ENCODE measurements around the gene ELOVL6. TPM values are rescaled to one million over a fixed set of nuclear protein-coding genes. Genes with fewer than 3 reads are reported as not detected.

The ELOVL6 gene
- total RNA-seq, 8 experiments from 2014 or later: 10.3 to 60.3 (median 28.4) TPM

- 0 to 100% (median 72%) methylated on average over 1 to 10 of the region's 10 CpGs for WGBS, 10 experiments
- H3K4me3 ChIP-seq: no peak overlapping the region
- no peak overlapping the region for H3K27ac ChIP-seq
- peaks cover 0 to 4% of the 10 kb centered on the region in 2 donors for H3K4me1 ChIP-seq (replicated peaks in 1 of 2)
- in situ Hi-C loops (cut with MboI; ENCODE audit: low pct_unique_long_range_greater_than_20kb in 2 of 9, low sequenced_read_pairs in 9 of 9, unreplicated experiment in 9 of 9): no loop called here
- no peak for ATAC-seq (replicated peaks in 6 of 8)
Observed at GRCh38 chr4:110073053-110073845, 125.2 kb downstream of the ELOVL6 start.

- no peak overlapping the region for H3K4me3 ChIP-seq
- no peak overlapping the region for H3K27ac ChIP-seq
- in situ Hi-C loops (cut with MboI; ENCODE audit: low pct_unique_long_range_greater_than_20kb in 2 of 9, low sequenced_read_pairs in 9 of 9, unreplicated experiment in 9 of 9): no loop called here
- ATAC-seq (replicated peaks in 6 of 8): no peak
- H3K4me1 ChIP-seq (replicated peaks in 1 of 2): no peaks in the 10 kb centered on the region
- 80 to 100% (median 100%) methylated on average over 1 to 3 of the region's 6 CpGs; no CpG with 5 or more reads in 1 of the 10 experiments for whole genome bisulfite sequencing, 10 experiments
Observed at GRCh38 chr4:110071466-110071865, 126.9 kb downstream of the ELOVL6 start.

GRCh38 chr4:110068248-110068647 is 130.2 kb downstream of the ELOVL6 start:
- no peak for ATAC-seq (replicated peaks in 6 of 8)
- in situ Hi-C loops (cut with MboI; ENCODE audit: low pct_unique_long_range_greater_than_20kb in 2 of 9, low sequenced_read_pairs in 9 of 9, unreplicated experiment in 9 of 9): no loop called here
- WGBS, 10 experiments: 67 to 100% (median 96%) methylated on average over 1 to 8 of the region's 8 CpGs; no CpG with 5 or more reads in 1 of the 10 experiments

GRCh38 chr4:110064934-110065333 is 133.5 kb downstream of the ELOVL6 start:
- no peaks in the 10 kb centered on the region for H3K4me1 ChIP-seq (replicated peaks in 1 of 2)
- ATAC-seq (replicated peaks in 6 of 8): peak in 3 of 8 experiments; percentile 37 to 85 (median 76)
- no peak overlapping the region for H3K27ac ChIP-seq
- 20 to 83% (median 71%) methylated on average over 1 to 2 of the region's 2 CpGs; no CpG with 5 or more reads in 3 of the 10 experiments for whole genome bisulfite sequencing, 10 experiments
- in situ Hi-C loops (cut with MboI; ENCODE audit: low pct_unique_long_range_greater_than_20kb in 2 of 9, low sequenced_read_pairs in 9 of 9, unreplicated experiment in 9 of 9): no loop called here
- H3K4me3 ChIP-seq: no peak overlapping the region

More at GRCh38 chr4:110068248-110068647, 130.2 kb downstream of the ELOVL6 start:
- H3K4me1 ChIP-seq (replicated peaks in 1 of 2): no peaks in the 10 kb centered on the region
- H3K4me3 ChIP-seq: no peak overlapping the region
- H3K27ac ChIP-seq: no peak overlapping the region

- Histone ChIP-seq H3K4me1 (replicated peaks in 1 of 2) (no peaks in the 10 kb centered on the region), H3K4me3 (no peak overlapping the region), H3K27ac (no peak overlapping the region)
- no peak for ATAC-seq (replicated peaks in 6 of 8)
- in situ Hi-C loops (cut with MboI; ENCODE audit: low pct_unique_long_range_greater_than_20kb in 2 of 9, low sequenced_read_pairs in 9 of 9, unreplicated experiment in 9 of 9): no loop called here
- WGBS, 10 experiments: 86 to 100% (median 100%) methylated on average over 1 of the region's 1 CpG; no CpG with 5 or more reads in 3 of the 10 experiments
Observed at GRCh38 chr4:110064295-110064694, 134.1 kb downstream of the ELOVL6 start.

GRCh38 chr4:110062166-110062565 is 136.2 kb downstream of the ELOVL6 start:
- in situ Hi-C loops (cut with MboI; ENCODE audit: low pct_unique_long_range_greater_than_20kb in 2 of 9, low sequenced_read_pairs in 9 of 9, unreplicated experiment in 9 of 9): no loop called here
- no peak for ATAC-seq (replicated peaks in 6 of 8)
- no peaks in the 10 kb centered on the region for H3K4me1 ChIP-seq (replicated peaks in 1 of 2)
- no peak overlapping the region for H3K4me3 ChIP-seq
- peak overlapping the region in 1 of 2 donors; percentile 24 for H3K27ac ChIP-seq
- 86 to 100% (median 100%) methylated on average over 2 to 5 of the region's 5 CpGs; no CpG with 5 or more reads in 3 of the 10 experiments for WGBS, 10 experiments

- no peak overlapping the region for H3K4me3 ChIP-seq
- no peaks in the 10 kb centered on the region for H3K4me1 ChIP-seq (replicated peaks in 1 of 2)
- no peak for ATAC-seq (replicated peaks in 6 of 8)
- H3K27ac ChIP-seq: no peak overlapping the region
- 60 to 100% (median 90%) methylated on average over 1 to 2 of the region's 2 CpGs; no CpG with 5 or more reads in 3 of the 10 experiments for WGBS, 10 experiments
- in situ Hi-C loops (cut with MboI; ENCODE audit: low pct_unique_long_range_greater_than_20kb in 2 of 9, low sequenced_read_pairs in 9 of 9, unreplicated experiment in 9 of 9): no loop called here
Observed at GRCh38 chr4:110061076-110061475, 137.3 kb downstream of the ELOVL6 start.

- in situ Hi-C loops (cut with MboI; ENCODE audit: low pct_unique_long_range_greater_than_20kb in 2 of 9, low sequenced_read_pairs in 9 of 9, unreplicated experiment in 9 of 9): no loop called here
- 80 to 95% (median 85%) methylated on average over 1 to 3 of the region's 3 CpGs; no CpG with 5 or more reads in 2 of the 10 experiments for whole genome bisulfite sequencing, 10 experiments
- Histone ChIP-seq H3K4me3 (no peak overlapping the region), H3K4me1 (replicated peaks in 1 of 2) (no peaks in the 10 kb centered on the region), H3K27ac (no peak overlapping the region)
- no peak for ATAC-seq (replicated peaks in 6 of 8)
Observed at GRCh38 chr4:110059556-110060191, 138.7 kb downstream of the ELOVL6 start.

- Histone ChIP-seq H3K27ac (no peak overlapping the region), H3K4me3 (no peak overlapping the region), H3K4me1 (replicated peaks in 1 of 2) (no peaks in the 10 kb centered on the region)
- WGBS, 10 experiments: 80 to 100% (median 91%) methylated on average over 1 of the region's 1 CpG; no CpG with 5 or more reads in 3 of the 10 experiments
- in situ Hi-C loops (cut with MboI; ENCODE audit: low pct_unique_long_range_greater_than_20kb in 2 of 9, low sequenced_read_pairs in 9 of 9, unreplicated experiment in 9 of 9): no loop called here
- no peak for ATAC-seq (replicated peaks in 6 of 8)
Observed at GRCh38 chr4:110058677-110059076, 139.7 kb downstream of the ELOVL6 start.

- WGBS, 10 experiments: 80 to 100% (median 87%) methylated on average over 2 to 3 of the region's 3 CpGs; no CpG with 5 or more reads in 3 of the 10 experiments
- ATAC-seq (replicated peaks in 6 of 8): peak in 7 of 8 experiments; percentile 49 to 82 (median 55)
- H3K27ac ChIP-seq: no peak overlapping the region
- in situ Hi-C loops (cut with MboI; ENCODE audit: low pct_unique_long_range_greater_than_20kb in 2 of 9, low sequenced_read_pairs in 9 of 9, unreplicated experiment in 9 of 9): no loop called here
- H3K4me1 ChIP-seq (replicated peaks in 1 of 2): no peaks in the 10 kb centered on the region
- no peak overlapping the region for H3K4me3 ChIP-seq
Observed at GRCh38 chr4:110055158-110055768, 143.2 kb downstream of the ELOVL6 start.

- peaks cover 0 to 5% of the 10 kb centered on the region in 2 donors for H3K4me1 ChIP-seq (replicated peaks in 1 of 2)
- ATAC-seq (replicated peaks in 6 of 8): peak in 2 of 8 experiments; percentile 28 to 39
- in situ Hi-C loops (cut with MboI; ENCODE audit: low pct_unique_long_range_greater_than_20kb in 2 of 9, low sequenced_read_pairs in 9 of 9, unreplicated experiment in 9 of 9): loop anchor here in 1 of 9 experiments (25.0 kb wide), 1 partner anchor 162 kb away; no protein-coding TSS in a partner anchor
Observed at GRCh38 chr4:110049951-110050925, 148.2 kb downstream of the ELOVL6 start.

GRCh38 chr4:110046588-110047049 is 151.8 kb downstream of the ELOVL6 start:
- in situ Hi-C loops (cut with MboI; ENCODE audit: low pct_unique_long_range_greater_than_20kb in 2 of 9, low sequenced_read_pairs in 9 of 9, unreplicated experiment in 9 of 9): loop anchor here in 1 of 9 experiments (25.0 kb wide), 1 partner anchor 166 kb away; no protein-coding TSS in a partner anchor
- peaks cover 0 to 5% of the 10 kb centered on the region in 2 donors for H3K4me1 ChIP-seq (replicated peaks in 1 of 2)
- peak in 5 of 8 experiments; percentile 16 to 76 (median 37) for ATAC-seq (replicated peaks in 6 of 8)
- H3K4me3 ChIP-seq: no peak overlapping the region
- no peak overlapping the region for H3K27ac ChIP-seq
- 0 to 100% (median 83%) methylated on average over 1 to 5 of the region's 5 CpGs; no CpG with 5 or more reads in 1 of the 10 experiments for WGBS, 10 experiments

More at GRCh38 chr4:110049951-110050925, 148.2 kb downstream of the ELOVL6 start:
- H3K4me3 ChIP-seq: no peak overlapping the region
- H3K27ac ChIP-seq: no peak overlapping the region
- 0 to 90% (median 64%) methylated on average over 1 to 7 of the region's 9 CpGs; no CpG with 5 or more reads in 1 of the 10 experiments for WGBS, 10 experiments

Measured in motor neuron (in vitro differentiated cells).